ENCODE measurements around the gene EEF1A2.

EEF1A2 gene

DNA sequence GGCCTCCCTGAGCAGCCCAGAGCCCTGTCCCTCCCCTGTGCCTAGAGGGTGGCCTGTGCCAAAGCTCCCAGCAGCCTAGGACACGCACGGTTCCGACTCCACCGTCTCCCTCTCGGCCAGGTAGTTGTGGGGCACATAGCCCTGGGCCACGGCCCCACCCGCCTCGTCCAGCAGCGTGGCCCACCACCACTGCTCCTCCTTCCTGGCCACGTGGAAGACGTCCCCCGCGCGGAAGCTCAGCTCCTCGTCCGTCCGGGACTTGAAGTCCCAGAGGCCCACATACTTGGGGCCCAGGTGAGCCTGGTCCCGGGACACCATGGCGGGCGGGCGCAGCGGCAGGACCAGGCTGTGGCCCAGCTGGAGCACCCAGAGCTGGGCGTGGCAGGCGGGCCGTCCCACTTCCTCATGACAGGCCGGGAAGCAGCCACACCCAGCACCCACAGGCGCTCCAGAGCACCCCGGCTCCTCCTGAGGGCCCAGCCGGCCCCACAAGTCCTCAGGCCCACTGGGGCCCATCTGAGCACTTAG, 38.2 kb upstream of the EEF1A2 start, which contains the start of gene PTK6:
Gene PTK6 (minus strand): TSS at position 380 of the 528 bp plus-strand sequence. CDS start 62 bp downstream, at position 318.
- DNase-seq (ENCODE audit: low read depth in 2 of 2): no peak

DNA sequence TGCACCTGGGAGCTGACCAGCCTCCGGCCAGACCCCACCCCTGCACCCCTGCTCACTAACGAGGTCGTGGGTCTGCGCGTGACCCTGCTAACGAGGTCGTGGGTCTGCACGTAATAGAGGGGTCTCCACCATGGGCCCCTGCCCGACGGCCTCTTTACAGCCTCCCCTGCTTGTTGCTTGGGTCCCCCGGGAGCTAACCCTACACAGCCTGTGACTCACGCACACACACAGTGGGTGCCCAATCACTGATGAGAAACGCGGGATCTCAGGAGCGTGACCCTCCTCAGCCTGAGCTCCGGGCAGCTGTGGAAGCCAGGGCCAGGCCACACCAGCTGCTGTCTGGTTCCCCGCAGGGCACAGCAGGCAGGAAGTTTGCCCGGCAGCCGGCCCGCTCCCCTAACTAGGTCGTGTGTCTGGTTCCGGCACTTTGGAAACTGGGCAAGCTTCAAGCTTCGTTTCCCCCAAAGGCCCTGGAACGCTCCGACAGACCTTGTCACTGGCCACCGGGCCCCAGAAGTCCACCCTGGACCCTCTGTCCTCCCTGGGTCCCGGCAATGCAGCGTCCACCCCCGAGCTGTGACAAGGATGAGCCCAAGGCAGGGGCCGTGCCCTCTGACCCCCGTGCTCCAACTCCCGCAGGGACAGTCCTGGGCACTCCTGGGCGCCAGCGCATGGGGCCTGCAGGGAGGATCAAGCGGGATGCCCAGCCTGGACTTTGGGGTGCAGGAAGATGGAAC, 37.5 kb upstream of the EEF1A2 start:
- no peak for DNase-seq (ENCODE audit: low read depth in 2 of 2)

DNA sequence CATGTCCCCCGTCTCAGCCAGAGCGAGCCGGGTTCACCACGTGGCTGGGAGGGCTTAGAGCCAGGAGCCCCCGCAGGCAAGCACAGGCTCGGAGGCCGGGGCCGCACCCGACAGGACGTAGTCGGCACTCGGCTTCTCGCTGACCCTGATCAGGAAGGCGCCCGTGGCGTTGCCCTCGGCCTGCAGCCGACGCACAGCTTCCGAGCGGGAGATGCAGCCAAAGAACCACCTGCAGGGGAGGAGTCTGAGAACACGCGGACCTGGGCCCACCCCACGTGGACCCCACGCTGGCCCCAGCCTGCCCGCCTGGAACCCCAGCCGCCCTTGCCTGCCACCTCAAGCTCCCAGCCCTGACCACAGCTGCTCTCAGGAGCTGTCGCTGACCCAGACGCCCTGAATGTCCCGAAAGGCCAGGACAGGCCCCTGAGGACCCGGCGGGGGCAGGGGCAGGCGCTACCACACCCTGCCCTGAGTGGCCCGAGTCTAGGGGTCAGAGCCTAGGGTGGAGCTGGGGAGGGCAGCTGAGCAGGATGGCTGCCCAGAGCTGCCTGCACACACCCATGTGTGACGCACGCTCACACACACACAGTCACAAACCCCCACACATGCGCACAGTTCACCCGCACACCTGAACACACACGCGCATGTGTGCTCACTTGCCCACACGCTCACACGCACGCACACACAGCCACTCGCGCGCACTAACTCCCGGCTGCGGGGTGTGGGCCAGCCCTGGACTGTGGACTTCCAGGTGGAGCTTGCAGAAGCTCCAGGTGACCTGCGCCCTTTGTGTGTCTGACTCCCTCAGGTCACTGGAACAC, 36.2 kb upstream of the EEF1A2 start:
- DNase-seq (ENCODE audit: low read depth in 2 of 2): no peak

DNA sequence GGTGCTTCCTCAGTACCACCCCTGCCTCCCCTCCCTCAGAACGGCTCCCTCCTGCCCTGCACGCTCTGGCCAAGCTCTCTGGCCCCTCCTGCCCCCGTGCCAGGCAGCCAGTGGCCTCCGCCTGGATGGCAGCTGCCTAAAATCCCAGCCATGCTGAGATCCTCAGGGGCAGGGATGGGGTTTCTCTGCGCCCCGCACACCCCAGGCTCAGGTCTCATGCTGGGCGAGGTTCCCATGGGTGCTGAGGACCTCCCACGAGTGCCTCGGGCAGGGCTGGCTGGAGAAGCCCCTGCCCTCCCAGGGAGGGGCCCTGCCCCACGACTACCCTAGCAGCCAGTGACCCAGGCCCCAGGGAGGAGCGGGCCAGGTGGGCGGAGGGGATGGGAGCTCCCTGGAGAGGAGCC, 35.5 kb upstream of the EEF1A2 start:
- DNase-seq (ENCODE audit: low read depth in 2 of 2): no peak

DNA sequence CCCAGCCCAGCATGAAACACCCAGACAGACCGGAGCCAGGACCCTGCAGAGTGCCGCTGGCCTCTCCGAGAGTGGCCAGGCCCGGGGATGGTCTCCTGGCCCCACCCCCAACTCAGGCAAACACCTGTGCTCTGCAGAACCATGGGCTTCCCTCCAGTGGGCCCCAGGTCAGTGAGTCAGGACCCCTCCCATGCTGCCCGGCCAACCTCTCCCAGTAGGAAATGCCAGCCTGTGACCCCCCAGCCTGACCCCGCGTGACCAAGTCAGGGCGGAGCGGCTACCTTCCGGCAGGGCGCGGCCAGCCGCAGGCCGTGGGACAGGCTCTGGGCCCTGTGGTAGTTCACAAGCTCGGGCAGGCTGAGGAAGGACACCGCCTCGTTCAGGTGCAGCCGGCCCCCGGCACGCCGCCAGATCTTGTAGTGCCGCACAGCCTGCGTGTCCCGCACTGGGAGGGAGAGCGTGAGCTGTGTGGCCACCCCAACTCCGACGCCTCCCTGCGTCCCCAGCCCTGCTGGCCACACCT, 35.0 kb upstream of the EEF1A2 start:
- no peak for DNase-seq (ENCODE audit: low read depth in 2 of 2)

DNA sequence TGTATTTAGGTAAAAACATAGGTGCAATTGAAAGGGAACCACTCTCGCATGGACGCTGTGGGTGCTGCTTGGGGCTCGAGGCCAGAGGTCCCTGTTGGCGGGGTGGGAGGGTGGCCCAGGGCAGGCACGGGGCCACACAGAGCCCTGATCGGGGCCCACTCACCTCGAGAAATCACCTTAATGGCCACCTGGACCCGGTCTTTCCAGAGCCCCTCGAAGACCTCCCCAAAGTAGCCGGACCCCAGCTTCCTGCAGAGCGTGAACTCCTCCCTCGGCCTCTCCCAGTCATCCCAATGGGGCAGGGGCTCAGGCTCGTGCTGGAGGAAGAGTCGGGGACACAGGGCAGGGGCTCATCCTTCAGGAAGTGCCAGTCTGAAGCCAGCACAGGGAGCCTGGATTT, 34.5 kb upstream of the EEF1A2 start:
- DNase-seq (ENCODE audit: low read depth in 2 of 2): no peak

DNA sequence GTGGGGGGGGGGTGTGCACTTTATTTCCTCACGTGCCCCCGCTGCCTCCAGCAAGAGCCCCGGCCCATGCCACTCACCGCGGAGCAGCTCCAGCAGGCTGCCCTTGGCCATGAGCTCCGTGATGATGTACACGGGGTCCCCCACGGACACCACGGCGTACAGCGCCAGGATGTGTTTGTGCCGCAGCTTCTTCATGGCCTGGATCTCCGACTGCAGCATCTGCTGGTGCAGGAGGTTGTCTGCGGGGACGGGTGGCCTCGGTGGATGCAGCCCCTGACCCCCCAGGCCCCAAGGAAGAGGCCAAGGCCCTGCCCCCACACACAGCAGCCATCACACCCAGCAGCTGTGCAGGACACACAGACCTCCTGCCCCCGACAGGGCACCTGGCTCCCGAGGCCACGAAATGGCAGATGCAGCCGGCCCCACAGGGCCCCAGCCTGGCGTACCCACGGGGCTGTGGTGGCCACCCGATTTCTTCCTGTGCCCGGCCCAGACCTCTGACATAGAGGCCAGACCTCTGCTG, 33.6 kb upstream of the EEF1A2 start:
- DNase-seq (ENCODE audit: low read depth in 2 of 2): no peak

DNA sequence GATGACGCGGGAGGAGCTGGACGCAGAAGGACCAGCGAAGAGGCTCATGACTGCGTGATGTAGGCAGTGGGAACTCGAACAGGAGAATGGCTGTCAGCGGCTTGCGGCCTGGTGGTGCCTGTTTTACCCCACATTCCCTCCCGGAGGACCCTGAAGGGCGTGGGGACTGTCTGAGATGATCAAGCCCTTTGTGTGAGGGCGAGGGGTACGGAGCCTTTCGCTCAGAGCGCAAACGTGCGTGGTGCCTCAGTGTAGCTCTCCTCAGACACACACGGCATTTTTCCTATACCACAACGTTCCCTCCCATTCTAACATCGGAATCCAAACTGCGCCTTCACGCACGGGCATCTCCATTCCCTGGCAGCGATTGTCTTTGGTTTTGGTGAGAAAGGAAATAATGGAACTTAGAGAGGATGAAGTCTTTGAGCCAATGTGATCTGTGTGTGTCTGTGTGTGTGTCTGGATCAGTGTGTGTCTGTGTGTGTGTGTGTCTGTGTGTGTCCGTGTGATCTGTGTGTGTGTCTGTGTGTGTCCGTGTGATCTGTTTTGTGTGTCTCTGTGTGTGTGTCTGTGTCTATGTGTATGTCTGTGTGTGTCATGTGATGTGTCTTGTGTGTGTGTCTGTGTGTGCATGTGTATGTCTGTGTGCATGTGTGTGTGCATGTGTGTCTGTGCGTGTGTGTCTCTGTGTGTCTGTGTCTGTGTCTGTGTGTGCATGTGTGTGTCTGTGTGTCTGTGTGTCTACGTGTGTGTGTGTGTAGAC, 33.0 kb upstream of the EEF1A2 start:
- no peak for DNase-seq (ENCODE audit: low read depth in 2 of 2)

DNA sequence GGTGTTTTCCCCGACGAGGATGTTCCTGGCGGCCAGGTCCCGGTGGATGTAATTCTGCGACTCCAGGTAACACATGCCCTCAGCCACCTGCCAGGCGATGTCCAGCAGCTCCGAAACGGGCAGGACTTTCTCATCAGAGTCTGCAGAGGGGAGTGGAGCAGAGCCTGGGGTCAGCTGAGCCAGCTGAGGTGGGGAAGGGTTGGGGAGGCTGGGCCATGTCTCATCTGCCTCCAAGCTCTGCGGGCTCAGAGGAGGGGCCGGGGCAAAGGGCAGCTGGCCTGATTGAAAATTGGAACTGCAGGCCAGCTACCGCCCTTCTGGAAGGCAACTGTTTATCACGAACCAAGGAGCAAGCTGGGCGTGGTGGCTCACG, 31.9 kb upstream of the EEF1A2 start:
- no peak for DNase-seq (ENCODE audit: low read depth in 2 of 2)

DNA sequence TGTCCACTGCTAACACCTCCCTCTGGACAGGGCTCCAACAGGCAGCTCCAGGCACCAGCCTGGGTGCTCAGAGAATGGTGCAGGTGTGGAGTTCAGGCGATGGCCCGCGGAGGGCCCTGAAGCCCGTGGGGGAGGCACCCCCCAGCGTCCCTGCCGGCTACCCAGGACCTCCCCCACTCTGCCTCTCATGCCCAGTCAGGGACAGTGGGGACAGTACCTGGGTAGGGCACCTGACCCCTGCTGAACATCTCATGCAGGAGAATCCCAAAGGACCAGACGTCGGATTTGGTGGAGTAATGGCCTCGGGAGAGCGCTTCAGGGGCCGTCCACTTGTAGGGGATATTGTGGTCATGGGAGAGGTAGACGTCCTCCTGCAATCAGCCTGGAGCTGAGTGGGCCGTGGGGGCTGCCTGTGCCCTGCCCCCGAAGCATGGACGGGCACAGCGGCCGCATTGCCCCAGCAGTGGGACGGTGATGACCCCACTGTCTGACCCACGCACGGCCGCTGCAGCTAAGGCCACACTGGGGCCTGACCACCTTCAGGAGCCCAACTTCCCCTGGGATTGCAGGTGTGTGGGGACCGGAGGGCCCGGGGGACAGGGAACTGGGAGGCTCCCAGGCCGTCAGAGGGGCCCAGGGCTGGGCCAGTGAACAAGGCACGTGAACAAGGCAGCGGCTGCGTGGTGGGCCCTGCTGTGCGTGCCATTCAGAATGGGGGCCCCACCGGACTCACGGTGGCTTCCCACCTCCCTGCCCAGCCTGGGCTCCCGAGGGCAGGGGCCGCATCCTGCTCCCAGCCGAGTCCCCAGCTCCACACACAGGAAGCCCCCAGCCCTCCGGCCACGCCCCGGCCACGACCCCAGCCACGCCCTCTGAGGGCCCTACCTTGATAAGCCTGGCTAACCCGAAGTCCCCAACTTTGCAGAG, 31.2 kb upstream of the EEF1A2 start:
- DNase-seq (ENCODE audit: low read depth in 2 of 2): no peak

DNA sequence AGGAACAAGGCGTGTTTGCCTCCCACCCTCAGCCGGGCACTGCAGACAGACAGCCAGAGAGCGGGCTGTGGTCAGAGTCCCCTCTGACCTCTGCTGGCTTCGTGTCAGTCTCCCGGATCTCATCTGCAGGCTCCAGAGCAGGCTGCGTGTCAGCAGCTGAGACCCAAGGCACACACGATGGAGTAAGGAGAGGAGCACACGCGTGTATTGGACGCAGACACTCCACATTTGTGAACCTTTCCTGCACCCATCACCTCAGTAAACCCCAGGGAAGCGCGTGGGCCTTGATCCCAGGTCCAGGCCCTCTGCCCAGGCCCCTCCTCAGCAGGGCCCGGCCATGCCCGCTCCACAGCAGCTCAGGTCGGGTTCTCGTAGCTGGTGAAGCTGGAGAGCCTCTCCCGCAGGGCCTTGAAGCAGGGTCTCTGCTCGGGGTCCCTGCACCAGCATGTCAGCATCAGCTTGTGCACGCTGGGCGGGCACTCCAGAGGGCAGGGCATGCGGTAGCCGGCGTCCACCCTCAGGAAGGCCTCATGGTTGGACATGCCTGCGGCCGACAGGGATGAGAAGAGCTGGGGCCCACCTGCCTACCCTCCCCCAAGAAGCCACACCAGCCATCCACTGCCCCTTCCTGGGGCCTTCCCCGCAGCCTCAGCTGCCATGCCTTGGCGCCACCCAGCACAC, 30.4 kb upstream of the EEF1A2 start:
- no peak for DNase-seq (ENCODE audit: low read depth in 2 of 2)

DNA sequence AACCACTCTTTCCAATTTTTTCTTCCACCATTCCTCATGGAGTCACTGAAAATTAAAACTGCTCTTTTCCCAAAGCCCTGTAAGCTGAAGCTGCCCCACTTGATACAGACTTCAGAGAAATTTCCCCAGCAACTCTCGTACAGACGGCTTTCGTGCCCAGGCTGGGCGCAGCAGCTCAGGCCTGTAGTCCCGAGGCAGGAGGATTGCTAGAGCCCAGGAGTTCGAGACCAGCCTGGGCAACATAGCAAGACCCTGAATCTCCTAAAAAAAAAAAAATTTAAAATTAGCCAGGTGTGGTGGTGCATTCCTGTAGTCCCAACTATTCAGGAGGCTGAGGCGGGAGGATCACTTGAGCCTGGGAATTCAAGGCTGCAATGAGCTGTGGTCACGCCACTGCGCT, 28.3 kb upstream of the EEF1A2 start:
- no peak for DNase-seq (ENCODE audit: low read depth in 2 of 2)

DNA sequence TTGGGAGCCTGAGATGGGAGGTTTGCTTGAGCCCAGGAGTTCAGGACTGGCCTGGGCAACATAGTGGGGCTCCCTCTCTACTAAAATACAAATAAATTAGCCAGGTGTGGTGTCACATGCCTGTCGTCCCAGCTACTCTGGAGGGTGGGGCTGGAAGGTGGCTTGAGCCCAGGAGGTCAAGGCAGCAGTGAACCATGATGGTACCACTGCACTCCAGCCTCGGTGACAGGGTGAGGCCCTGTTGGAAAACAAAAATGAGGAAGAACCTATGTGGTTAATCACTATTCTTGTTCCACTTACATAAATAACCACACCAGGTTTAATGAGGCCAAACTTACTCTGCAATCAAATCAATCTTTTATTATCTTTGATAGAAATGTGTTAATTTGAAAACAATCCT, 27.1 kb upstream of the EEF1A2 start:
- no peak for DNase-seq (ENCODE audit: low read depth in 2 of 2)

DNA sequence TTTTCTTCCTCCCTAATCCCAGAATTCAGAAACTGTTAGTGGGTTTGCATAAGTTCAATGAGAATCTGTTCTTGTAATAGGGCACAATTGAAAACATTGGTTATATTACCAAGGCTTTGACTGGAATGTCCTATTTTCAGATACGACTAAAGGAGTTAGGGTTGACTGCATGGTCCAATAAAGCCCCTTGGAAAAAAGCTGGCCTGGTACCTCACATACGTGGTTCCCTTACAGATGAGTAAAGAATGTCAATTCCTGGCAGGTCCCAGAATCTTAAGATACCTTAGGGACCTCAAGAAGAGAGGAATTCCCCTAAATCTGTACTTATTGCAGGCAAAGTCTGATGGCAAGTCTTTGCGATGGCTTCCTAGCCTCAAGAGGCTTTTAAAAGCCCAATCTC, 26.3 kb upstream of the EEF1A2 start:
- no peak for DNase-seq (ENCODE audit: low read depth in 2 of 2)

DNA sequence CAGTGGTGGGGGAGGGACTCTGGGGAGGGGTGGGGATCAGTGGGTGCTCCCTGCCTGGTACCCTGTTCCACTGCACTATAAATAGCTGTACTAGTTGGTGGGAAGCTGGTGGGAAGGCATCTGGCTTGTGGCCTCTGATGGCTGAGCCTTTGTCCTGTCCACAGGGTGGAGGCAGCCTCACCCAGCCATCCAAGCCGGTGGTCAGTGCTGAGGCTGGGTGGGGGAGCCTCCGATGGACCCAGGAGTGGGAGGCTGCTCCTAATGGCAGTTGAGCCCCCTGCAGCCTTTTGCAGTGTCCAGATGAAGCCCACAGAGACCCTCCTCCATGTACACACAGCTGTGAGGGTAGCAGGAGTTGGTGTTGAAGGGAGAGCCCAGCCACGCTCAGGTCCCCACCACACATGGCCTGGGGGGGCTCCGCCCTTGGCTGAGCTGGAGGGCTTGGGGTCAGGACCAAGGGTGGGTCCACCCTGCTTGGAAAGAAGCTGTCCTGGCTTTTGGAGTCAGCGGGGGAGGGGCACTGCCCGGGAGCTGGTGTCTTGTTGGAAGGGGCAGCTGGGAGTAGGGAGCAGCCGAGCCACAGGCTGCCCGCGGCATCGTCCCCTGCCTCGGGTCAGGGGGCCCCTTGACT, 24.2 kb upstream of the EEF1A2 start:
- DNase-seq (ENCODE audit: low read depth in 2 of 2): no peak

DNA sequence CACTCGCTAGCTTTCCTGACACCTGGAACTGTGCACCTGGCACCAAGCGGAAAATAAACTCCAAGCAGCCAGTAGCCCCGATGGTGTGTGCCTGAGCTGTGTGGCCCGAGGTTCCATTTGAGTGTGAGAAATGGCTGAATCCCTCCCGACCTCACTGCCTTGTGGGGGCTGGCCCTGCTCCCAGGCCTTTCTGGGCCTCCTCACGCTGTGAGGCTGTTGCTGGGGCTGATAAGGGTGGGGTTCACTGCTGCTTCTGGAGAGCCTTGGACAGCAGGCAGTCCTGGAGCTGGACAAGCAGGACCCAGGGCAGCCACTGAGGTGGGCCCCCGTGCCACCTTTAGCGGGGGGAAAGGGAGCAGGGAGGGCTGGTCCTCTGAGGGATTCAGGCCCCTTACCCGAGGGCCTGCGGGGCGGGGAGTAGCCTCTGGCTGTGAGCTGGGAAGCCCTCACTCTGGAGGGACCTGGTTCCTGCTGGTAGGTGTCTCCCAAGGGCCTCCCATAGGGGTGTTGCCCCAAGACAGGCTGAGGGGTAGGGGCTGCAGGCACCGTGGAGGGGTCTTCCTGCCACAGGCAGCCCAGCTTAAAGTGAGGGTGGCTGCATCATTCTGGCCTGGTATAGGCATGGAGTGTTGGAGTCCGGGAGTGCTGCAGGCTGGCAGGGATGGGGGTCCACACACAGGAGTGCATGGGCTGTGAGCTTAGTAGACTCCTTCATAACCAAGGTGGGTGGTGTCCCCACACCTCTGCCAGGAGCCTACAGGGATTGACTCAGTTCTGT, 23.4 kb upstream of the EEF1A2 start:
- no peak for DNase-seq (ENCODE audit: low read depth in 2 of 2)

DNA sequence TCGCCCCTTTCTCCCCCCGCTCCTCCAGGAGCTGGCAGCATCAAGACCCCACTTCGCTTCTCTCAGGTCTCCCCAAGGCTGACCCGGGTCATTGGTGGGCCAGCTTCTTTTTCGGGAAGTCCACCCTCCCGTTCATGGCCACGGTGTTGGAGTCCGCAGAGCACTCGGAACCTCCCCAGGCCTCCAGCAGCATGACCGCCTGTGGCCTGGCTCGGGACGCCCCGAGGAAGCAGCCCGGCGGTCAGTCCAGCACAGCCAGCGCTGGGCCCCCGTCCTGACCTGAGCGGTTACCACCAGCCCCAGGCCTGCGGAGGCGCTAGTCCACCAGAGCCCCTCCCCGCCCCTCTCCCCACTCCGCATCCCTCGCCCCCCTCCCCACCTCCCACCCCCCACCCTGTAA, 22.7 kb upstream of the EEF1A2 start:
- DNase-seq (ENCODE audit: low read depth in 2 of 2): no peak

DNA sequence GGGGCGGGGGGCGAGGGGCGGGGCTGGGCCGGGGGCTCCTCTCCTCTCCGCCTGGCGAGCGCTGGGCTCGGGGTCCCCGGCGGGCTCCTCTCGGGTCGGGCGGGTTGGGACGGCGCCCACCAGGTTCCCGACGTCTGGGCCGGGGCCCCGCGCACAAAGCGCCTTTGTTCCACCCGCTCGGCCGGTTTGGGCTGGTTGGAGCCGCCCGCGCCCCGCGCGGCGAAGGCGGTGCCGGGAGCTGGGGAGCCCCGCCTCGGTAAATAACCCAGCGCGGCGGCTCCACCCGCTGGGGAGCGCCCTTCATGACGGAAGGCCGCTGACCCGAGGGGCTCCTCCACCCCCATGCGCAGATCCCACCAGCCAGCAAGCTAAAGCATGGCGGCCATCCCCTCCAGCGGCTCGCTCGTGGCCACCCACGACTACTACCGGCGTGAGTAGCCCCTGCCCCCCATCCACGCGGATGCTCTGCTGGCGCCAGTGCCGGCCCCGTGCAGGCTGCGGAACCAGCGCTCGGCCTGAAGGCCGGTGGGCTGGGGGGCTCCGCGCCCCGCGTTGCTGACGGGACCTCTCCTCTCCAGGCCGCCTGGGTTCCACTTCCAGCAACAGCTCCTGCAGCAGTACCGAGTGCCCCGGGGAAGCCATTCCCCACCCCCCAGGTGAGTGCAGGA, 22.2 kb upstream of the EEF1A2 start:
- peak; percentile 49 to 59 for DNase-seq (ENCODE audit: low read depth in 2 of 2)

Measured in stimulated activated CD8-positive, alpha-beta memory T cell treated with anti-CD3 and anti-CD28 coated beads, Interleukin-15, amount 100 ng/mL, for 48 hours (primary cell).